ENCODE results near the gene PHYKPL.

Gene PHYKPL

GRCh38 chr5:178182158-178182876 is 50.3 kb downstream of the PHYKPL start:
- no peak for ATAC-seq

- ATAC-seq: no peak
These were observed 52.3 kb downstream of the PHYKPL start for GRCh38 chr5:178180141-178180863.

- ATAC-seq: no peak
These were observed 55.0 kb downstream of the PHYKPL start for GRCh38 chr5:178177569-178177968.

- ATAC-seq: no peak
These were observed 55.8 kb downstream of the PHYKPL start for GRCh38 chr5:178176791-178177190.

- ATAC-seq: no peak
These were observed 58.1 kb downstream of the PHYKPL start for GRCh38 chr5:178174456-178174855.

- ATAC-seq: no peak
These were observed 62.1 kb downstream of the PHYKPL start for GRCh38 chr5:178170455-178170854.

GRCh38 chr5:178165581-178165980 is 67.0 kb downstream of the PHYKPL start:
- no peak for ATAC-seq

- ATAC-seq: peak; percentile 97
These were observed 68.5 kb downstream of the PHYKPL start for GRCh38 chr5:178163772-178164735.

- ATAC-seq: no peak
These were observed 70.1 kb downstream of the PHYKPL start for GRCh38 chr5:178162481-178162880.

GRCh38 chr5:178160176-178160575 is 72.4 kb downstream of the PHYKPL start:
- ATAC-seq: no peak
